ENCODE measurements around the gene SETD7.

SETD7 gene

GRCh38 chr4:139554642-139554892 is 1.5 kb downstream of the SETD7 start:
- Histone ChIP-seq H3K27me3 (ENCODE audit: insufficient read depth, poor library complexity, severe bottlenecking) (no peaks in the 10 kb centered on the region), H3K4me1 (ENCODE audit: insufficient read depth, poor library complexity, severe bottlenecking) (peaks cover 7% of the 10 kb centered on the region), H3K36me3 (ENCODE audit: low read depth) (no peaks in the 10 kb centered on the region), H3K27ac (ENCODE audit: poor library complexity, severe bottlenecking) (peak overlapping the region; percentile 68), H3K4me3 (ENCODE audit: severe bottlenecking) (peak overlapping the region; percentile 67), H3K9me3 (ENCODE audit: severe bottlenecking) (no peaks in the 10 kb centered on the region)
- DNase-seq (ENCODE audit: low spot score) (no peak), ATAC-seq (ENCODE audit: low read depth) (no peak)
- no peak for TF ChIP-seq CTCF (IDR thresholded peaks at IDR 0.05; ENCODE audit: poor library complexity, severe bottlenecking)

GRCh38 chr4:139553751-139554641 is 2.0 kb downstream of the SETD7 start:
- DNase-seq (ENCODE audit: low spot score) (no peak), ATAC-seq (ENCODE audit: low read depth) (no peak)
- peak overlapping the region; percentile 68 for H3K27ac ChIP-seq (ENCODE audit: poor library complexity, severe bottlenecking)
- H3K9me3 ChIP-seq (ENCODE audit: severe bottlenecking), result no peaks in the 10 kb centered on the region
- no peaks in the 10 kb centered on the region for H3K36me3 ChIP-seq (ENCODE audit: low read depth)
- no peak for TF ChIP-seq CTCF (IDR thresholded peaks at IDR 0.05; ENCODE audit: poor library complexity, severe bottlenecking)
- H3K4me3 ChIP-seq (ENCODE audit: severe bottlenecking), result no peak overlapping the region
- H3K4me1 ChIP-seq (ENCODE audit: insufficient read depth, poor library complexity, severe bottlenecking), result peaks cover 7% of the 10 kb centered on the region
- no peaks in the 10 kb centered on the region for H3K27me3 ChIP-seq (ENCODE audit: insufficient read depth, poor library complexity, severe bottlenecking)

GRCh38 chr4:139552517-139553307 is 3.3 kb downstream of the SETD7 start:
- Histone ChIP-seq H3K27me3 (ENCODE audit: insufficient read depth, poor library complexity, severe bottlenecking) (no peaks in the 10 kb centered on the region), H3K4me1 (ENCODE audit: insufficient read depth, poor library complexity, severe bottlenecking) (peaks cover 7% of the 10 kb centered on the region), H3K36me3 (ENCODE audit: low read depth) (no peaks in the 10 kb centered on the region), H3K4me3 (ENCODE audit: severe bottlenecking) (no peak overlapping the region), H3K27ac (ENCODE audit: poor library complexity, severe bottlenecking) (no peak overlapping the region), H3K9me3 (ENCODE audit: severe bottlenecking) (no peaks in the 10 kb centered on the region)
- DNase-seq (ENCODE audit: low spot score) (no peak), ATAC-seq (ENCODE audit: low read depth) (no peak)
- TF ChIP-seq CTCF (IDR thresholded peaks at IDR 0.05; ENCODE audit: poor library complexity, severe bottlenecking), result no peak

- Histone ChIP-seq H3K9me3 (ENCODE audit: severe bottlenecking) (no peaks in the 10 kb centered on the region), H3K27ac (ENCODE audit: poor library complexity, severe bottlenecking) (no peak overlapping the region), H3K36me3 (ENCODE audit: low read depth) (no peaks in the 10 kb centered on the region; the same call in 1 of the 2 replicates), H3K27me3 (ENCODE audit: insufficient read depth, poor library complexity, severe bottlenecking) (no peaks in the 10 kb centered on the region), H3K4me1 (ENCODE audit: insufficient read depth, poor library complexity, severe bottlenecking) (peaks cover 7% of the 10 kb centered on the region), H3K4me3 (ENCODE audit: severe bottlenecking) (no peak overlapping the region)
- no peak for TF ChIP-seq CTCF (IDR thresholded peaks at IDR 0.05; ENCODE audit: poor library complexity, severe bottlenecking)
- ATAC-seq (ENCODE audit: low read depth) (no peak), DNase-seq (ENCODE audit: low spot score) (no peak)
Measured at GRCh38 chr4:139550724-139551429, 5.1 kb downstream of the SETD7 start.

Data from RWPE2 (cell line).